GM20000 (cell line): ENCODE results near the gene PRKD1.
A peak's percentile ranks its signal among the peaks of the same experiment; 100 is the strongest.
"Not testable (repeated sequence)": the region's sequence is repeated elsewhere in the genome, so short reads cannot be mapped to it uniquely, and the experiment has no call there.

ENCODE experiments used
- DNase-seq: peaks from one replicate; pipeline ENCODE4 v3.0.0; 2012; ENCODE audit warnings: low spot score
- TF ChIP-seq, protein P1 (sequence below): IDR thresholded peaks from 2 replicates; pipeline ENCODE4 v1.5.1; 2012; ENCODE audit warnings: mild to moderate bottlenecking, control low read depth; ENCODE audit errors: extremely low read depth, missing control alignments

PRKD1 gene

DNA sequence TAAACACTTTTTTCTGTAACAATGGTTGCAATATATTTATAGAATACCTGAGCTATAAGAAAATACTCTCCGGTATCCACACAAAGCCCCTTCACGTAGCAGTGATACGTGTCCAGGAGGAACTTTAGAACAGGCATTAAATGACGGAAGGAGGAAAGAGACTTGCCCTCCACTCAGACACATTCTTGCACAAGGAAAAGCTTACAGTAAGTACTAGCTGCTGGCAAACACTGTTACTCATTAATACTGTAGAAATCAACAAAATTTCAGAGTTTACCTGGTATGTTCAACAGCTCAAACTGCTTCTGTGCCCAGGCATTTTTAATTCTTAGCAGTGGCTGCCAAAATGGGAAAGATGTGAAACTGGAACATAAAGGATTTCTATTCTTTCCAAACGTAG lies 41.7 kb downstream of the PRKD1 start:
- no peak for DNase-seq
- TF ChIP-seq, protein P1, sequence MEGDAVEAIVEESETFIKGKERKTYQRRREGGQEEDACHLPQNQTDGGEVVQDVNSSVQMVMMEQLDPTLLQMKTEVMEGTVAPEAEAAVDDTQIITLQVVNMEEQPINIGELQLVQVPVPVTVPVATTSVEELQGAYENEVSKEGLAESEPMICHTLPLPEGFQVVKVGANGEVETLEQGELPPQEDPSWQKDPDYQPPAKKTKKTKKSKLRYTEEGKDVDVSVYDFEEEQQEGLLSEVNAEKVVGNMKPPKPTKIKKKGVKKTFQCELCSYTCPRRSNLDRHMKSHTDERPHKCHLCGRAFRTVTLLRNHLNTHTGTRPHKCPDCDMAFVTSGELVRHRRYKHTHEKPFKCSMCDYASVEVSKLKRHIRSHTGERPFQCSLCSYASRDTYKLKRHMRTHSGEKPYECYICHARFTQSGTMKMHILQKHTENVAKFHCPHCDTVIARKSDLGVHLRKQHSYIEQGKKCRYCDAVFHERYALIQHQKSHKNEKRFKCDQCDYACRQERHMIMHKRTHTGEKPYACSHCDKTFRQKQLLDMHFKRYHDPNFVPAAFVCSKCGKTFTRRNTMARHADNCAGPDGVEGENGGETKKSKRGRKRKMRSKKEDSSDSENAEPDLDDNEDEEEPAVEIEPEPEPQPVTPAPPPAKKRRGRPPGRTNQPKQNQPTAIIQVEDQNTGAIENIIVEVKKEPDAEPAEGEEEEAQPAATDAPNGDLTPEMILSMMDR: no peak

DNA sequence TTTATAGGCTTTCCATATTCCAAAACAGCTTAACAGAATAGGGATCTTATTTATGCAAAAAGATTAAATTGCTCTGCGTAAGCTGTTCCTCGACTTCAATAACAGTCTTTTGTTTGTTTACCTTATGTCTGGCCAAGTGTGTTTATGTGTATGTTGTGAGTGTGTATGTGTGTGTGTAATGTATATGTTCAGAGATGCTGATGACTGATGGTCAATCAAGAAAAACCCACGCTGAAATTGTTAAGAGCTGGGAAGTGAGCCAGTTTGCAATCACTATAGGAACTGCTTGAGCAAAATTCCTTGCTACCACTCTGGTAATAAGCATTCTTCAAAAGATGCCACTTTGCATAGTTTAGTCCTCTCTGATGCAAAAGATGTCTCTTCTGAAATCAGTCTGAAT lies 59.6 kb downstream of the PRKD1 start:
- DNase-seq: no peak
- TF ChIP-seq, protein P1: no peak

DNA sequence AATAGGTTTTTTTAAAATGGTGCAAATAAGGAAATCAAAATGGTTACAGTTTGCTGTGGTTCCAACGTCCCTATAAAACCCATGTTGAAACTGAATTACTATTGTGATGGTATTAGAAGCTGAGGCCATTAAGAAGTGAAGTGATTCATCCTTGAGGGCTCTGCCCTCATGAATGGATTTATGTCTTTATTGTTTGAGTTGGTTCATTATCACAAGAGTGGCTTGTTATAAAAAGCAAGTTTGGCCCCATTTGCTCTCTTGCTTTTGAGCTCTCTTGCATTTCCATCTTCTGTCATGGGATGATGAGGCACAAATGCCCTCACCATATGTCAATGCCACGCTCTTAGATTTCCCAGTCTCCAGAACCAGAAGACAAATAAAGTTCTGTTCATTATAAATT lies 62.3 kb downstream of the PRKD1 start:
- DNase-seq: no peak
- TF ChIP-seq, protein P1: no peak

DNA sequence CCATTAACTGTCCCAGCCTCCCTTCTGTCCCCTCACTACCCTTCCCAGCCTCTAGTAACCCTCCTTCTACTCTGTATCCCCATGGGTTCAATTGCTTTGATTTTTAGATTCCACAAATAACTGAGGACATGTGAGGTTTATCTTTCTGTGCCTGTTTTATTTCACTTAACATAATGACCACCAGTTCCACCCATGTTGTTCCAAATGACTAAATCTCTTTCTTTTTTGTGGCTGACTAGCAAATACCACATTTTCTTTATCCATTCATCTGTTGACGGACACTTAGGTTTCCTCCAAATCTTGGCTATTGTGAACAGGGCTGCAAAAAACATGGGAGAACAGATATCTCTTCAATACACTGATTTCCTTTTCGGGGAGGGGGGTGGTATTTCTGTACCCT lies 65.7 kb downstream of the PRKD1 start:
- TF ChIP-seq, protein P1: no peak
- DNase-seq: no peak

DNA sequence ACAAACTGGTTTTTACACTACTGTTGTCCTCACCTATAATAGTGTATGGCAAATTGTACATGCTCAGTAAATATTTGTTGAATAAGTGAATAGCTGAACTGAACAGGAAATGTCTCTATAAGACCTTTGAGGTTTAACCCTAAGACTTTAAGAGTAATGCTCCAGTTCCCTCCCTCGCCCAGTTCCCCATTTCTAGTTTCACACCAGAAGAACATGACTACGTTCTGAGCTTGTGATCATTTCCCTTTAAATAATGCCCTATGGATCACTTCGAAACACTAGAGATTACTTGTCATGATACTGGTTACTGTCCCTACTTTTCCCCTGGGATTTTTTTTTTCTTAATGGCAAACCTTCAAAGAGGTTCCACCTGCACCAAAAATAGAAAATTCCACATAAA lies 69.3 kb downstream of the PRKD1 start:
- peak; percentile 8 for DNase-seq
- TF ChIP-seq, protein P1: no peak

DNA sequence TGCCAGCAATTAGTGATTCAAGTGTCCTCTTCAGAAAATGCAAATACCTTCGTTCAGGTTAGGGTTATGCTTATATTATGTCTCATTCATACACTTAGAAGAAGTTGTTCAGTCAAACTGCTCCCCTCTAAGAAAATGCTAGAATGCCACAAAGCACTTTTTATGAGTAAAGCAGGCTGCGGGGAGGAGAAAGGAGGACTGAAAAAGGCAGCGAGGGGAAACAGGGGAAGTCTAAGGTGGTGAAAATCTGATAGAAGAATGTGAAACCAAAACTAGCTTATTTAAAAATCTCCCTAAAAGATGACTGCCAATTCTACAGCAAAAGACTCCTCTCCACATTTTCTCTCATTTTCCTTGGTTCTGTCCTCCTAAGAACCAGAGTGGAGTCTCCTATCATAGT lies 70.1 kb downstream of the PRKD1 start:
- TF ChIP-seq, protein P1: no peak
- DNase-seq: peak; percentile 15

DNA sequence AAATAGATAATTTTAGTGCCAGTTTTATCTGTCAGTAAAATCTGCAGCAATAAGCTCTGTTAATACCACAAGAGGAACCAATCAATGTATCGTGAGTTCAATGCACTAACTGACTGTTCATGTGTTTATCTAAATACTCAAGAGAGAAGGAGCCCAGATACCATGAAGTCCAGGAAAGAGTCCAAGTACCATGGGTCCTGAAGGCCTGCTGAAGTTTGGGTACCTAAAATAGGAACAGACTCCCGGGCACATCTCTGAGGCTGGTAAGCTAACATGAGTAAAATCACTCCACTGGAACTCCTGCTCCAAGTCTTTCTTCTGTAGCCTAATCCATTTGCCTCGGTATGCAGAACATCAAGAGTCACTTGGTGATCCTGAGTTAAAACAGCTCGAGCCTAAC lies 71.1 kb downstream of the PRKD1 start:
- DNase-seq: no peak
- TF ChIP-seq, protein P1: no peak

DNA sequence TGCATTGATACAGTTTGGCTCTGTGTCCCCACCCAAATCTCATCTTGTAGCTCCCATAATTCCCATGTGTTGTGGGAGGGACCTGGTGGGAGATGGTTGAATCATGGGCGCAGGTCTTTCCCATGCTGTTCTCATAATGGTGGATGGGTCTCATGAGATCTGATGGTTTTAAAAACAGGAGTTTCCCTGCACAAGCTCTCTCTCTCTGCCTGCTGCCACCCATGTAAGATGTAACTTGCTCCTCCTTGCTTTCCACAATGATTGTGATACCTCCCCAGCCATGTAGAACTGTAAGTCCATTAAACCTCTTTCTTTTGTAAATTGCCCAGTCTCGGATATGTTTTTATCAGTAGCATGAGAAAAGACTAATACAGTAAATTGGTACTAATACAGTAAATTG lies 74.0 kb downstream of the PRKD1 start:
- DNase-seq: not testable (repeated sequence)
